K562 (cell line): ENCODE data around the gene CCDC183. TPM values are rescaled to one million over a fixed set of nuclear protein-coding genes. Genes with fewer than 3 reads are reported as not detected.

Experiments
- ATAC-seq: fragments of 200-7000 bp; cut with Tn5 transposase; 3 replicates; pipeline ENCODE4 v1.9.1; 2020; ENCODE audit warnings: moderate library complexity
- BruUV-seq: library from RNA; stranded (reverse); fragments of 400-500 nt; replicated peaks from 2 replicates; lab custom pipeline; 2021; lab: Mats Ljungman, UMichigan
- CTCF ChIA-PET: fragments of 300-600 bp; formaldehyde crosslinking; extraction: SDS; loops from one replicate; lab custom pipeline; 2021; ENCODE audit warnings: low intra/inter-chr PET ratio; lab: Yijun Ruan, JAX
- POLR2A ChIA-PET: fragments of 300-600, 350-650 bp; sonication (Branson Sonifier 250); formaldehyde crosslinking; extraction: SDS; loops from one replicate; lab custom pipeline; 2021; ENCODE audit warnings: antibody characterized with exemption, inconsistent platforms; lab: Yijun Ruan, JAX
- DNase-seq, 4 experiments: peaks; one replicate each; pipeline versions ENCODE4 v3.0.0 to v3.0.0-alpha.2; 2011 to 2018; ENCODE audit warnings: low spot score in 3 of 4, mixed read lengths in 3 of 4; ENCODE audit errors: extremely low read depth in 1 of 4
- FAIRE-seq: peaks from 2 replicates; lab custom pipeline; 2011; peaks lifted over from hg19 to GRCh38; lab: Jason Lieb, UNC
- H2AFZ ChIP-seq: 2 replicates; pipeline ENCODE4 v1.6.0; 2011; ENCODE audit warnings: low read depth, low read length, control low read depth, inconsistent platforms
- H3K27ac ChIP-seq: fragments of 200-600 bp; 3 replicates; pipeline ENCODE4 v1.8.0; 2011; ENCODE audit warnings: low read depth, mild to moderate bottlenecking, control low read depth, inconsistent platforms, low read length, moderate library complexity, mixed read lengths; ENCODE audit errors: extremely low read depth
- H3K27me3 ChIP-seq, 2 experiments: fragments of 300-600 bp in 1 of 2; 2 replicates in 1 of 2; 3 replicates in 1 of 2; pipeline versions ENCODE4 v1.6.0 to v1.8.0; 2011; ENCODE audit warnings: inconsistent platforms in 2 of 2, low read length in 2 of 2, mild to moderate bottlenecking in 1 of 2, mixed read lengths in 1 of 2, moderate library complexity in 1 of 2; ENCODE audit not compliant: control insufficient read depth in 2 of 2, insufficient read depth in 2 of 2
- H3K36me3 ChIP-seq: fragments of 300-600 bp; 3 replicates; pipeline ENCODE4 v1.8.0; 2011; ENCODE audit warnings: mild to moderate bottlenecking, low read length, inconsistent platforms; ENCODE audit not compliant: control insufficient read depth, insufficient read depth
- H3K4me1 ChIP-seq, 2 experiments: fragments of 200-600 bp in 1 of 2; replicated peaks in 1 of 2; 2 replicates in 1 of 2; 3 replicates in 1 of 2; pipeline versions ENCODE4 v1.5.1 to v1.8.0; 2011; ENCODE audit warnings: inconsistent platforms in 2 of 2, low read length in 2 of 2, mild to moderate bottlenecking in 1 of 2, mixed read lengths in 1 of 2, moderate library complexity in 1 of 2; ENCODE audit not compliant: control insufficient read depth in 2 of 2, insufficient read depth in 2 of 2
- H3K4me2 ChIP-seq: 2 replicates; pipeline ENCODE4 v1.6.1; 2011; ENCODE audit warnings: low read length, control low read depth, inconsistent platforms, mixed read lengths; ENCODE audit not compliant: insufficient read depth
- H3K4me3 ChIP-seq: fragments of 200-600 bp; sonication (generic), shearing (Covaris generic); 2 replicates; pipeline ENCODE4 v1.5.1; 2016; ENCODE audit warnings: control low read depth, inconsistent platforms
- H3K79me2 ChIP-seq: fragments of 200-600 bp; 3 replicates; pipeline ENCODE4 v1.8.0; 2011; ENCODE audit warnings: low read length, inconsistent platforms; ENCODE audit not compliant: control insufficient read depth, insufficient read depth
- H3K9ac ChIP-seq, 2 experiments: 2 replicates each; pipeline versions ENCODE4 v1.6.0 to v1.6.1; 2011; ENCODE audit warnings: low read depth in 2 of 2, low read length in 2 of 2, control low read depth in 1 of 2, inconsistent platforms in 1 of 2, mild to moderate bottlenecking in 1 of 2, mixed read lengths in 1 of 2; ENCODE audit not compliant: insufficient read depth in 1 of 2
- H3K9me1 ChIP-seq: one replicate; pipeline ENCODE4 v1.6.0; 2011; ENCODE audit warnings: inconsistent platforms, mild to moderate bottlenecking, low read length, moderate library complexity; ENCODE audit not compliant: control insufficient read depth, insufficient read depth
- H3K9me3 ChIP-seq: replicated peaks from 2 replicates; pipeline ENCODE4 v1.5.1; 2011; ENCODE audit warnings: low read depth, low read length, inconsistent platforms; ENCODE audit not compliant: control insufficient read depth, insufficient read depth
- H4K20me1 ChIP-seq: replicated peaks from 2 replicates; pipeline ENCODE4 v1.6.1; 2011; ENCODE audit warnings: low read length, inconsistent platforms, mixed read lengths; ENCODE audit not compliant: control insufficient read depth, insufficient read depth
- CCNT2 ChIP-seq: IDR thresholded peaks from 2 replicates; pipeline ENCODE4 v1.6.1; 2011; ENCODE audit warnings: borderline replicate concordance, low read depth, mild to moderate bottlenecking, moderate library complexity, mixed read lengths, low read length; ENCODE audit not compliant: insufficient read length; ENCODE audit errors: extremely low read depth
- ERF ChIP-seq: fragments of 450-650 bp; formaldehyde crosslinking; IDR thresholded peaks from 2 replicates; pipeline ENCODE4 v1.4.0; 2020; ENCODE audit warnings: mild to moderate bottlenecking, mixed read lengths
- FIP1L1 ChIP-seq: fragments of 200-400 bp; formaldehyde crosslinking; IDR thresholded peaks from 2 replicates; pipeline ENCODE4 v1.6.1; 2018; ENCODE audit warnings: mild to moderate bottlenecking, low read depth, low read length; ENCODE audit not compliant: poor library complexity, severe bottlenecking
- LEF1 ChIP-seq: fragments of 450-650 bp; IDR thresholded peaks from 2 replicates; pipeline ENCODE4 v1.6.1; 2016; ENCODE audit warnings: mild to moderate bottlenecking
- NUFIP1 ChIP-seq: fragments of 450-650 bp; IDR thresholded peaks from 2 replicates; pipeline ENCODE4 v1.6.1; 2018; ENCODE audit not compliant: partially characterized antibody
- POLR2G ChIP-seq: fragments of 200-400 bp; formaldehyde crosslinking; IDR thresholded peaks from 2 replicates; pipeline ENCODE4 v1.6.1; 2017; ENCODE audit warnings: low read depth, mild to moderate bottlenecking, antibody characterized with exemption, low read length, moderate library complexity
- RBFOX2 ChIP-seq: fragments of 200-400 bp; formaldehyde crosslinking; IDR thresholded peaks from 2 replicates; pipeline ENCODE4 v1.6.1; 2017; ENCODE audit warnings: low read depth, mild to moderate bottlenecking, low read length, moderate library complexity
- RBM22 ChIP-seq: fragments of 200-400 bp; formaldehyde crosslinking; IDR thresholded peaks from 2 replicates; pipeline ENCODE4 v1.6.1; 2018; ENCODE audit warnings: low read length, low read depth; ENCODE audit not compliant: poor library complexity, severe bottlenecking
- ZNF217 ChIP-seq: sonication (generic); formaldehyde crosslinking; IDR thresholded peaks from 2 replicates; pipeline ENCODE4 v1.8.0; 2022; ENCODE audit warnings: mild to moderate bottlenecking, missing genetic modification reagents
- ZNF224 ChIP-seq: sonication (generic); formaldehyde crosslinking; IDR thresholded peaks from 2 replicates; pipeline ENCODE4 v1.8.0; 2022; ENCODE audit warnings: mild to moderate bottlenecking, missing genetic modification reagents
- WGBS: fragments of 100-300 bp; shearing (Covaris generic); methylation state at CpG from one replicate; pipeline ENCODE4 v1.1.6; 2016; ENCODE audit warnings: low coverage, mixed read lengths; ENCODE audit not compliant: insufficient coverage; ENCODE audit errors: missing lambda C conversion rate; 5-methylcytosine and 5-hydroxymethylcytosine counted together
- in situ Hi-C: fragments of 300-500 bp; cut with MboI; formaldehyde crosslinking; loops from 4 replicates; pipeline ENCODE4 v1.15.0; 2018; ENCODE audit warnings: inconsistent platforms, mixed read lengths
- intact Hi-C: fragments of 100-400 bp; cut with micrococcal nuclease; formaldehyde crosslinking; loops from 2 replicates; pipeline ENCODE4 v1.14.2; 2022
- polyA plus RNA-seq, 8 experiments: library from polyadenylated mRNA; depleted of rRNA in 4 of 8; stranded (reverse) in 5 of 8; unstranded in 3 of 8; fragments of >200 nt; fragmentation: Nextera tagmentation in 2 of 8; fragmentation: Illumina TruSeq in 1 of 8; extraction: Ambion mirVana in 2 of 8; extraction: Trizol in 1 of 8; gene quantifications; 2 replicates each; pipeline versions ENCODE4 v1.2.1 to v1.2.3, GENCODE V29; 2011 to 2014; ENCODE audit warnings: inconsistent platforms in 1 of 8, missing spikeins in 1 of 8
- total RNA-seq, 7 experiments: library from RNA; depleted of rRNA in 6 of 7; stranded (reverse); fragments of >200 nt in 6 of 7; fragmentation: Illumina TruSeq in 2 of 7; extraction: Trizol in 2 of 7; gene quantifications; 2 replicates each; pipeline versions ENCODE4 v1.2.1 to v1.2.3, GENCODE V29; 2011 to 2021; ENCODE audit warnings: low replicate concordance in 1 of 7
- TF ChIP-seq, protein P1 (sequence below): fragments of 450-650 bp; formaldehyde crosslinking; IDR thresholded peaks from 2 replicates; pipeline ENCODE4 v1.4.0; 2020; ENCODE audit warnings: mild to moderate bottlenecking
- TF ChIP-seq, protein P2 (sequence below): sonication (generic); formaldehyde crosslinking; IDR thresholded peaks from 2 replicates; pipeline ENCODE4 v1.8.1; 2023; ENCODE audit warnings: mild to moderate bottlenecking, missing genetic modification reagents
- TF ChIP-seq, protein P3 (sequence below): fragments of 250-450 bp; sonication (Bioruptor Pico); IDR thresholded peaks from 2 replicates; pipeline ENCODE4 v1.8.0; 2022; ENCODE audit warnings: moderate library complexity, mild to moderate bottlenecking, inconsistent platforms

CCDC183 gene
- total and polyA plus RNA-seq, 9 of the 15 experiments (the other 6 are each of a cell fraction or from before 2014, with no cell fraction given): 0.21 to 0.60 (median 0.29) TPM; not detected in 4

DNA sequence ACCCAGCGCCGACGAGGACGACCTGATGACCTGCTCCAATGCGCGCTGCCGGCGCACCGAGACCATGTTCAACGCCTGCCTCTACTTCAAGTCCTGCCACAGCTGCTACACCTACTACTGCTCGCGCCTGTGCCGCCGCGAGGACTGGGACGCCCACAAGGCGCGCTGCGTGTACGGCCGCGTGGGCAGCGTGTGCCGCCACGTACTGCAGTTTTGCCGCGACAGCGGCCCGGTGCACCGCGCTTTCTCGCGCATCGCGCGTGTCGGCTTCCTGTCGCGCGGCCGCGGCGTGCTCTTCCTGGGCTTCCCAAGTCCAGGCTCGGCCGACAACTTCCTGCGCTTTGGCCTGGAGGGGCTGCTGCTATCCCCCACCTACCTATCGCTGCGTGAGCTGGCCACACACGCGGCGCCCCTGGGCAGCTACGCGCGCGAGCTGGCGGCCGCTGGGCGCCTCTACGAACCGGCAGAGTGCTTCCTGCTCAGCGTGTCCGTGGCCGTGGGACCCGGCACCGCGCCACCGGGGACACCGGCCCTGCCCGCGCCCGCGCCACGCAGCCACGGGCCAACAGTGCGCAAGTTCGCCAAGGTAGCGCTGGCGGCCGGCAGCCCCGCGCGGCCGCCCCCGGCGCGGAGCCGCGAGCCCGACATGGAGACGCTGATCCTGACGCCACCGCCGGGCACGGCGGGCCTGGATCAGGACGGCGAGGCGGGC is 50.4 kb downstream of the CCDC183 start:
- Histone ChIP-seq H3K27ac (no peak overlapping the region), H3K27me3 (no peaks in the 10 kb centered on the region), H3K9me3 (no peaks in the 10 kb centered on the region), H3K36me3 (peaks cover 15% of the 10 kb centered on the region; the same call in 1 of the 3 replicates), H2AFZ (no peak overlapping the region), H3K79me2 (peaks cover 27% of the 10 kb centered on the region), H3K4me3 (no peak overlapping the region), H3K9ac (no peak overlapping the region), H3K4me1 (peaks cover 13 to 85% of the 10 kb centered on the region in 2 experiments; a peak in 4 of 5 replicates), H3K9me1 (no peaks in the 10 kb centered on the region), H3K4me2 (no peak overlapping the region), H4K20me1 (peaks cover 11% of the 10 kb centered on the region)
- no peak for DNase-seq
- in situ Hi-C loops: no loop called here
- FAIRE-seq: no peak
- CTCF ChIA-PET: interaction anchor here (0.7 kb wide), 1 partner anchor 96 kb away, joined by 3 read pairs; no protein-coding TSS in a partner anchor
- WGBS: 99% methylated on average over 40 of the region's 98 CpGs
- no peak for ATAC-seq
- intact Hi-C loops: loop anchor here (5.0 kb wide), 1 partner anchor 96 kb away; the partner anchor contains the start of gene FBXW5
- POLR2A ChIA-PET: interaction anchor here (0.6 to 1.8 kb wide), 4 partner anchors 8 to 149 kb away, joined by 3 to 8 read pairs (median 6); no protein-coding TSS in a partner anchor
- BruUV-seq: no TSS peak
- TF ChIP-seq, protein P1, sequence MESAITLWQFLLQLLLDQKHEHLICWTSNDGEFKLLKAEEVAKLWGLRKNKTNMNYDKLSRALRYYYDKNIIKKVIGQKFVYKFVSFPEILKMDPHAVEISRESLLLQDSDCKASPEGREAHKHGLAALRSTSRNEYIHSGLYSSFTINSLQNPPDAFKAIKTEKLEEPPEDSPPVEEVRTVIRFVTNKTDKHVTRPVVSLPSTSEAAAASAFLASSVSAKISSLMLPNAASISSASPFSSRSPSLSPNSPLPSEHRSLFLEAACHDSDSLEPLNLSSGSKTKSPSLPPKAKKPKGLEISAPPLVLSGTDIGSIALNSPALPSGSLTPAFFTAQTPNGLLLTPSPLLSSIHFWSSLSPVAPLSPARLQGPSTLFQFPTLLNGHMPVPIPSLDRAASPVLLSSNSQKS (CRISPR knock-in tag): no peak
- TF ChIP-seq RBFOX2 (peak; percentile 48; the same call in 1 of the 2 replicates), ERF (CRISPR knock-in tag) (no peak), NUFIP1 (no peak), ZNF224 (CRISPR knock-in tag) (no peak), CCNT2 (peak; percentile 21), FIP1L1 (no peak), POLR2G (peak; percentile 69), RBM22 (no peak), LEF1 (no peak), ZNF217 (CRISPR knock-in tag) (no peak)
- TF ChIP-seq, protein P2, sequence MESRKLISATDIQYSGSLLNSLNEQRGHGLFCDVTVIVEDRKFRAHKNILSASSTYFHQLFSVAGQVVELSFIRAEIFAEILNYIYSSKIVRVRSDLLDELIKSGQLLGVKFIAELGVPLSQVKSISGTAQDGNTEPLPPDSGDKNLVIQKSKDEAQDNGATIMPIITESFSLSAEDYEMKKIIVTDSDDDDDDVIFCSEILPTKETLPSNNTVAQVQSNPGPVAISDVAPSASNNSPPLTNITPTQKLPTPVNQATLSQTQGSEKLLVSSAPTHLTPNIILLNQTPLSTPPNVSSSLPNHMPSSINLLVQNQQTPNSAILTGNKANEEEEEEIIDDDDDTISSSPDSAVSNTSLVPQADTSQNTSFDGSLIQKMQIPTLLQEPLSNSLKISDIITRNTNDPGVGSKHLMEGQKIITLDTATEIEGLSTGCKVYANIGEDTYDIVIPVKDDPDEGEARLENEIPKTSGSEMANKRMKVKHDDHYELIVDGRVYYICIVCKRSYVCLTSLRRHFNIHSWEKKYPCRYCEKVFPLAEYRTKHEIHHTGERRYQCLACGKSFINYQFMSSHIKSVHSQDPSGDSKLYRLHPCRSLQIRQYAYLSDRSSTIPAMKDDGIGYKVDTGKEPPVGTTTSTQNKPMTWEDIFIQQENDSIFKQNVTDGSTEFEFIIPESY (CRISPR knock-in tag): peak; percentile 93
- TF ChIP-seq, protein P3, sequence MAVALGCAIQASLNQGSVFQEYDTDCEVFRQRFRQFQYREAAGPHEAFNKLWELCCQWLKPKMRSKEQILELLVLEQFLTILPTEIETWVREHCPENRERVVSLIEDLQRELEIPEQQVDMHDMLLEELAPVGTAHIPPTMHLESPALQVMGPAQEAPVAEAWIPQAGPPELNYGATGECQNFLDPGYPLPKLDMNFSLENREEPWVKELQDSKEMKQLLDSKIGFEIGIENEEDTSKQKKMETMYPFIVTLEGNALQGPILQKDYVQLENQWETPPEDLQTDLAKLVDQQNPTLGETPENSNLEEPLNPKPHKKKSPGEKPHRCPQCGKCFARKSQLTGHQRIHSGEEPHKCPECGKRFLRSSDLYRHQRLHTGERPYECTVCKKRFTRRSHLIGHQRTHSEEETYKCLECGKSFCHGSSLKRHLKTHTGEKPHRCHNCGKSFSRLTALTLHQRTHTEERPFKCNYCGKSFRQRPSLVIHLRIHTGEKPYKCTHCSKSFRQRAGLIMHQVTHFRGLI: no peak
- TF ChIP-seq, all 486 proteins: peak for 4
